A549 treated with CpdA at 1 μM for 4 hours (cell line): ENCODE data around the gene CDC26. TPM values are rescaled to one million over a fixed set of nuclear protein-coding genes. Genes with fewer than 3 reads are reported as not detected.

Experiments used
- total RNA-seq: library from RNA; stranded (reverse); fragments of 200-300 nt; extraction: Qiagen RNA extraction; gene quantifications from 5 replicates; pipeline ENCODE4 v1.2.3, GENCODE V29; 2022; ENCODE audit warnings: low read depth

CDC26 gene
- total RNA-seq: 50.4 to 66.9 TPM (median 53.5 TPM) in 5 replicates

DNA sequence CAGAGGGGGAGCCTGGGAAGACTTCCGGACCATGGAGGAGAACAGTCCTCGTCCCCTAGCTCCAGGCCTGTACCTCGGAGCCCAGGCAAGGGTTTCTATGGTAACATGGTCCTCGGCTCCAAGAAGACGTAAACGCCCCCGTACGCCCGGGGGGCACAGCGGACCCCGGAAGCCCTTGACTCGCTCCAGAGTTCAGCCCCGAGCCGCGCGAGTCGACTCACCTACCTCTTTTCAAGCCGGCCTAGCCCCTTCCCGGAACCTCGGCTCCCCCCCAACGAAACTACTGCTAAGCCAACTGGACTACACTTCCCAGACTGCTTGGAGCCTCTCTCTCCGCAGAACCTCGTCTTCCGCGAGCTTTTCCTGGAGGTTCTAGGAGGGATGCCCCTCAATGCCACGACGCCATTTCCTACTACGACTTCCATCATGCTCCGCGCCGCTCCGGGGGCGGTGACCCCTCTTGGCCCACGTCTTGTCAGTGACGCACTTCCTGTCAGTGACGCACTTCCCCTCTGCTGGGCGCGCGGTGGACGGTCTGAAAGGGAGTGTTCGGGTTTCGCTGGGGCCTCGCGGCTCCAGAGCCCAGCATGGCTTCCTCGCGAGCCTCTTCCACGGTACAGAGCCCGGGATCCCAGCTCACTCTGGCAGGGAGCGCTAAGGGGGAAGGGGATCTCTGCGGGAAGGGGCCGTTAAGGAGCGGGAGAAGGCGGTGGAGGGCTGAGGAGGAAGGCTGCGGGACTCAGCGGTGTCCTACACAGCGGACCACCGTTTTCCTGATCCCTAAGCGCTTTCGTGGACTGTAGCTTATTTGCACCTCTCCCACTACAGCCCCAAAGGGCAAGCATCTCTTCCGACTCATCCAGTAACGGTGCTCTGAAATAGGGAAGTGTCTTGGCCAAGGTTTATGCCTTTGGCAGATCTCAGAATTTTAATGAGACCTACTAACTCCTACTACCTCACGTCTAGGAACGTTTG is at the start of gene CDC26, which contains the start of gene PRPF4:
CDC26 (minus strand) TSS at position 416 of the 975 bp plus-strand sequence. CDS start 3,065 bp downstream, outside the sequence.
PRPF4 (plus strand) TSS at position 502 of the 975 bp plus-strand sequence; CDS start at position 588, 86 bp downstream.

DNA sequence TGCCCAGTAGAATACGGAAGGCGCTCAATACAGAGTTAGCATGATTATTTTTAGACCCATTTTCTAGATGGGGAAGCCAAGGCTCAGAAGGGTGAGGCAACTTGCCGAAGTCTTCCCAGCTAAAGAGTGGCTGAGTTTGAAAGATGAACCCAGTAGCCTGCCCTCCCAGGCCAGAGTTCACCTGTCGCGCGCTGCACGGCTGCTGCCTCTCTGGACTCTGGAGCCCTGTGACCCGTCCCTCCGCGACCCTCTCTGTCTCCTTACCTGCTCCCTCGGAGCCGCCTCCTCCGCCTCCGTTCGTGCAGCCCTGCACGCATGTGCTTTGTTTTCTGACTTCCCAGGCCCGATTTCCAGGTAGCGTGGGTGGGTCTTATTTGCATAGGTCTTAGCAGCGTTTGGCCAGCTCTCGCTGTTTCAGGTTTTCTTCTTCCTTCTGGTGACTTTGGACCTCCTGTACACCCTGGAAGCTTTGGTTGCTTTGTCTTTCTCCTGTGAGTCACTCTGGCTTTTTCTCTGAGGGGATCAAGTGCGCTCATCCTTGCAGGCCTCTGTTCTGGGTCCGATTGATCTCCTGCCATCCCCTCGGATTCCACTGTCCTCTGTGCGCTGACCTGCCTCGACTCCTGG is 27.5 kb upstream of the CDC26 start, which contains the start of gene RNF183:
RNF183 (minus strand) TSS at position 585 of the 627 bp plus-strand sequence. CDS start 5,192 bp downstream, outside the sequence.

DNA sequence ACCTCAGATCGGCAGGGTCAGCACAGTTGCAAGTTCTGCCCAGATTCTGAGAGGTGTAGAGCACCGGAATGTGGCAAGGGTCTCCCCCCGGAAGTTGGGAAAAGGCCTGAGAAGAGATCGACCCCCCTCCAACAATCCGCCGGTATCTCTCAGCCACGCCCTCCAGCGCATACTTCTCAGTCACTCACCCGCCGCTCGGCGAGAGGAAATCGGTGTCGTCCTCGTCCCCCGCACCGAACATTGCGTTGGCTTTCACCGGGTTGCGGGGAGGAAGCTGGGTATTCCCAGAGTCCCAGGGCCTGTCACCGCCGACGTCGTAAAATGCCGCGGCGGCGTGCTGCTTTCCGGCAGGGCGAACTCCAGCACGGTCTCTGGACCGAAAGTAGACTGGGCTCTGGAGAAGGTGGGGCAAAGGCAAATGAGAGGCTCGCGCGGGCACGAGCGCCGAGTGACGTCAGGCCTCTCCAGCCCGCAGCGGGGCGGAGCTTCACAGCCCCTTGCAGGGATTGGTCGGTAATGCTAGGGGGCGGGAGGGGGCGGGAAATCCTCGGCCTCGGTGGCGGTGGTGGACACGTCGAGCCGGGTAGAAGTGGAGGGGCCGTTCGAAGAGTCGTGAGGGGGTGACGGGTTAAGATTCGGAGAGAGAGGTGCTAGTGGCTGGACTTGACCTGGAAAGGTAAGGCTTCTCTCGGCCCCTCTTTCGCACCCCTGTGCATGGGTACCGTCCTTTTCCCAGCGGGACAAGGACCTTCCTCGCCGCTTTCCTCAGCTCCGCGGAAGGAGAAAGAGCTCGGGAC is 54.2 kb downstream of the CDC26 start, which contains the start of the genes FKBP15 and SLC31A1:
FKBP15 (minus strand) TSS at position 275 of the 797 bp plus-strand sequence; CDS start at position 241, 34 bp downstream.
SLC31A1 (plus strand) TSS at position 542 of the 797 bp plus-strand sequence. CDS start 34,605 bp downstream, outside the sequence.

Other genes with a start within 250 kb of the CDC26 start
- gene ZFP37, start 218.8 kb downstream of the CDC26 start, total RNA-seq: 1.4 to 2.9 TPM (median 1.7 TPM) in 5 replicates
- 6.2 to 8.1 TPM (median 7.8 TPM) in 5 replicates for gene SLC31A2, start 124.6 kb downstream of the CDC26 start, total RNA-seq
- gene FKBP15, start 54.3 kb downstream of the CDC26 start, total RNA-seq: 16.9 to 19.9 TPM (median 17.9 TPM) in 5 replicates
- 20.5 to 25.5 TPM (median 21.3 TPM) in 5 replicates for gene SLC31A1, start 54.0 kb downstream of the CDC26 start, total RNA-seq
- 59.0 to 62.8 TPM (median 60.4 TPM) in 5 replicates for gene PRPF4, start 86 bp upstream of the CDC26 start, total RNA-seq
- not detected in 5 replicates for gene RNF183, start 27.8 kb upstream of the CDC26 start, total RNA-seq
- gene WDR31, start 64.7 kb upstream of the CDC26 start, total RNA-seq: 0.64 to 1.4 TPM (median 1.2 TPM) in 5 replicates
- gene BSPRY, start 74.0 kb upstream of the CDC26 start, total RNA-seq: 0.06 to 0.12 TPM (median 0.07 TPM) in 3 of 5 replicates, not detected in the others
- gene HDHD3, start 101.4 kb upstream of the CDC26 start, total RNA-seq: 19.4 to 29.8 TPM (median 24.5 TPM) in 5 replicates
- gene ALAD, start 125.7 kb upstream of the CDC26 start, total RNA-seq: 13.7 to 17.1 TPM (median 16.4 TPM) in 5 replicates
- 103 to 128 TPM (median 120 TPM) in 5 replicates for gene POLE3, start 135.1 kb upstream of the CDC26 start, total RNA-seq
- gene C9orf43, start 135.2 kb upstream of the CDC26 start, total RNA-seq: 0.45 to 0.86 TPM (median 0.60 TPM) in 5 replicates
- 23.7 to 30.1 TPM (median 26.3 TPM) in 5 replicates for gene RGS3, start 188.2 kb upstream of the CDC26 start, total RNA-seq